ENCODE results near the gene IQGAP2. TPM values are rescaled to one million over a fixed set of nuclear protein-coding genes. Genes with fewer than 3 reads are reported as not detected.
"Not testable (repeated sequence)": the region's sequence is repeated elsewhere in the genome, so short reads cannot be mapped to it uniquely, and the experiment has no call there.

Gene IQGAP2
- total RNA-seq, 1 donor from 2014 or later: 8.8 TPM

- H3K4me3 Mint-ChIP-seq: no peak overlapping the region
- ChIA-PET CTCF (interaction anchor here (1.2 kb wide), 1 partner anchor 37 kb away, joined by 4 read pairs; no protein-coding TSS in a partner anchor), POLR2A (no interaction called here)
- intact Hi-C loops (cut with micrococcal nuclease): loop anchor here (2.0 kb wide), 1 partner anchor 21 kb away; the partner anchor contains the start of gene F2R
- no peak for DNase-seq
- no peak for ATAC-seq (ENCODE audit: low read depth)
- H3K36me3 Mint-ChIP-seq (ENCODE audit: low read depth): no peaks in the 10 kb centered on the region
- H3K9me3 Mint-ChIP-seq: no peaks in the 10 kb centered on the region
- no peak overlapping the region for H3K27ac Mint-ChIP-seq
- H3K4me1 Mint-ChIP-seq: peaks cover 7% of the 10 kb centered on the region
- TF ChIP-seq CTCF (IDR thresholded peaks at IDR 0.05): no peak
- peaks cover 3% of the 10 kb centered on the region for H3K27me3 Mint-ChIP-seq
Measured at GRCh38 chr5:76737846-76738245, 334.8 kb downstream of the IQGAP2 start.

- H3K9me3 Mint-ChIP-seq; CTCF ChIA-PET; H3K27me3 Mint-ChIP-seq; DNase-seq; H3K4me1 Mint-ChIP-seq; H3K4me3 Mint-ChIP-seq; POLR2A ChIA-PET; H3K36me3 Mint-ChIP-seq (ENCODE audit: low read depth); intact Hi-C loops (cut with micrococcal nuclease); ATAC-seq (ENCODE audit: low read depth); H3K27ac Mint-ChIP-seq: not testable (repeated sequence)
Measured at GRCh38 chr5:76741506-76741905, 338.4 kb downstream of the IQGAP2 start.

- ChIA-PET CTCF (no interaction called here), POLR2A (no interaction called here)
- Mint-ChIP-seq H3K4me3 (no peak overlapping the region), H3K4me1 (peaks cover 7% of the 10 kb centered on the region), H3K27ac (no peak overlapping the region), H3K36me3 (ENCODE audit: low read depth) (no peaks in the 10 kb centered on the region), H3K27me3 (peaks cover under 1% of the 10 kb centered on the region), H3K9me3 (no peaks in the 10 kb centered on the region)
- no peak for ATAC-seq (ENCODE audit: low read depth)
- no peak for TF ChIP-seq CTCF (IDR thresholded peaks at IDR 0.05)
- intact Hi-C loops (cut with micrococcal nuclease): no loop called here
- DNase-seq: no peak
Measured at GRCh38 chr5:76742583-76742982, 339.5 kb downstream of the IQGAP2 start.

- ChIA-PET POLR2A (no interaction called here), CTCF (interaction anchor here (0.6 kb wide), 1 partner anchor 138 kb away, joined by 3 read pairs; no protein-coding TSS in a partner anchor)
- ATAC-seq (ENCODE audit: low read depth) (no peak), DNase-seq (no peak)
- H3K27me3 Mint-ChIP-seq: peaks cover 5% of the 10 kb centered on the region
- no peak overlapping the region for H3K4me3 Mint-ChIP-seq
- H3K27ac Mint-ChIP-seq: no peak overlapping the region
- H3K36me3 Mint-ChIP-seq (ENCODE audit: low read depth): no peaks in the 10 kb centered on the region
- no peak for TF ChIP-seq CTCF (IDR thresholded peaks at IDR 0.05)
- H3K4me1 Mint-ChIP-seq: no peaks in the 10 kb centered on the region
- intact Hi-C loops (cut with micrococcal nuclease): no loop called here
- no peaks in the 10 kb centered on the region for H3K9me3 Mint-ChIP-seq
Measured at GRCh38 chr5:76744632-76745031, 341.5 kb downstream of the IQGAP2 start.

GRCh38 chr5:76745670-76746069 lies 342.6 kb downstream of the IQGAP2 start:
- no peak overlapping the region for H3K4me3 Mint-ChIP-seq
- no peaks in the 10 kb centered on the region for H3K36me3 Mint-ChIP-seq (ENCODE audit: low read depth)
- intact Hi-C loops (cut with micrococcal nuclease): no loop called here
- H3K27me3 Mint-ChIP-seq: peaks cover 5% of the 10 kb centered on the region
- ATAC-seq (ENCODE audit: low read depth) (no peak), DNase-seq (no peak)
- TF ChIP-seq CTCF (IDR thresholded peaks at IDR 0.05): no peak
- ChIA-PET CTCF (no interaction called here), POLR2A (no interaction called here)
- H3K27ac Mint-ChIP-seq: no peak overlapping the region
- H3K4me1 Mint-ChIP-seq: no peaks in the 10 kb centered on the region
- no peaks in the 10 kb centered on the region for H3K9me3 Mint-ChIP-seq

- Mint-ChIP-seq H3K4me1 (no peaks in the 10 kb centered on the region), H3K27me3 (peaks cover 5% of the 10 kb centered on the region), H3K27ac (no peak overlapping the region), H3K4me3 (no peak overlapping the region), H3K9me3 (no peaks in the 10 kb centered on the region), H3K36me3 (ENCODE audit: low read depth) (no peaks in the 10 kb centered on the region)
- TF ChIP-seq CTCF (IDR thresholded peaks at IDR 0.05): no peak
- intact Hi-C loops (cut with micrococcal nuclease): no loop called here
- ATAC-seq (ENCODE audit: low read depth): no peak
- ChIA-PET CTCF (no interaction called here), POLR2A (no interaction called here)
- no peak for DNase-seq
Measured at GRCh38 chr5:76746677-76747076, 343.6 kb downstream of the IQGAP2 start.

Measured in activated B cell treated with CpG ODN at 0.5 μM for 24 hours (primary cell).